HUES48 (cell line): ENCODE data around the gene ST6GAL1.
"Not testable (repeated sequence)": the region's sequence is repeated elsewhere in the genome, so short reads cannot be mapped to it uniquely, and the experiment has no call there.

Experiments
- H3K27ac ChIP-seq: one replicate; pipeline ENCODE4 v1.7.0; 2013; ENCODE audit warnings: low read depth, low read length, inconsistent platforms
- H3K27me3 ChIP-seq: 2 replicates; pipeline ENCODE4 v1.6.1; 2013; ENCODE audit warnings: mild to moderate bottlenecking, low read length; ENCODE audit not compliant: control insufficient read depth, insufficient read depth
- H3K36me3 ChIP-seq: 2 replicates; pipeline ENCODE4 v1.6.1; 2013; ENCODE audit warnings: low read length; ENCODE audit not compliant: control insufficient read depth, insufficient read depth
- H3K4me1 ChIP-seq: 2 replicates; pipeline ENCODE4 v1.6.1; 2013; ENCODE audit warnings: mild to moderate bottlenecking, low read length; ENCODE audit not compliant: control insufficient read depth, insufficient read depth
- H3K4me3 ChIP-seq: 2 replicates; pipeline ENCODE4 v1.5.1; 2013; ENCODE audit warnings: mild to moderate bottlenecking, low read depth, low read length
- H3K9ac ChIP-seq: 2 replicates; pipeline ENCODE4 v1.6.1; 2013; ENCODE audit warnings: mild to moderate bottlenecking, low read depth, low read length, moderate library complexity
- H3K9me3 ChIP-seq: 2 replicates; pipeline ENCODE4 v1.6.1; 2013; ENCODE audit warnings: low read length; ENCODE audit not compliant: control insufficient read depth, insufficient read depth

Gene ST6GAL1

GRCh38 chr3:187042874-187043458, 112.6 kb downstream of the ST6GAL1 start:
- no peaks in the 10 kb centered on the region for H3K4me1 ChIP-seq
- H3K36me3 ChIP-seq = peaks cover 87% of the 10 kb centered on the region
- no peak overlapping the region for H3K4me3 ChIP-seq
- H3K9ac ChIP-seq = no peak overlapping the region
- no peaks in the 10 kb centered on the region for H3K27me3 ChIP-seq
- no peak overlapping the region for H3K27ac ChIP-seq
- H3K9me3 ChIP-seq = no peaks in the 10 kb centered on the region

- Histone ChIP-seq H3K9ac (no peak overlapping the region), H3K4me1 (no peaks in the 10 kb centered on the region), H3K27ac (no peak overlapping the region), H3K36me3 (peaks cover 84% of the 10 kb centered on the region), H3K4me3 (no peak overlapping the region), H3K9me3 (no peaks in the 10 kb centered on the region), H3K27me3 (no peaks in the 10 kb centered on the region)
These were observed 113.9 kb downstream of the ST6GAL1 start for GRCh38 chr3:187044206-187044605.

GRCh38 chr3:187044867-187045552, 114.7 kb downstream of the ST6GAL1 start:
- H3K4me3 ChIP-seq = no peak overlapping the region

GRCh38 chr3:187046033-187046432, 115.7 kb downstream of the ST6GAL1 start:
- H3K4me1 ChIP-seq = no peaks in the 10 kb centered on the region
- no peaks in the 10 kb centered on the region for H3K9me3 ChIP-seq
- H3K36me3 ChIP-seq = peaks cover 75% of the 10 kb centered on the region
- no peak overlapping the region for H3K27ac ChIP-seq
- no peak overlapping the region for H3K4me3 ChIP-seq
- no peak overlapping the region for H3K9ac ChIP-seq
- H3K27me3 ChIP-seq = no peaks in the 10 kb centered on the region

More at GRCh38 chr3:187044867-187045552, 114.7 kb downstream of the ST6GAL1 start:
- Histone ChIP-seq H3K27me3 (no peaks in the 10 kb centered on the region), H3K36me3 (peaks cover 79% of the 10 kb centered on the region), H3K27ac (no peak overlapping the region), H3K9ac (no peak overlapping the region), H3K9me3 (no peaks in the 10 kb centered on the region), H3K4me1 (no peaks in the 10 kb centered on the region)

- Histone ChIP-seq H3K9me3 (no peaks in the 10 kb centered on the region), H3K36me3 (peaks cover 52% of the 10 kb centered on the region), H3K4me3 (no peak overlapping the region), H3K27me3 (no peaks in the 10 kb centered on the region), H3K27ac (no peak overlapping the region), H3K9ac (no peak overlapping the region), H3K4me1 (no peaks in the 10 kb centered on the region)
These were observed 119.3 kb downstream of the ST6GAL1 start for GRCh38 chr3:187049462-187050101.

GRCh38 chr3:187051066-187051465, 120.7 kb downstream of the ST6GAL1 start:
- Histone ChIP-seq H3K27me3 (no peaks in the 10 kb centered on the region), H3K27ac (no peak overlapping the region), H3K9me3 (no peaks in the 10 kb centered on the region), H3K36me3 (peaks cover 39% of the 10 kb centered on the region), H3K4me3 (no peak overlapping the region), H3K4me1 (no peaks in the 10 kb centered on the region), H3K9ac (no peak overlapping the region)

- H3K4me1 ChIP-seq = no peaks in the 10 kb centered on the region
- no peaks in the 10 kb centered on the region for H3K9me3 ChIP-seq
- no peaks in the 10 kb centered on the region for H3K27me3 ChIP-seq
- no peak overlapping the region for H3K4me3 ChIP-seq
- H3K9ac ChIP-seq = no peak overlapping the region
- peaks cover 33% of the 10 kb centered on the region for H3K36me3 ChIP-seq
- no peak overlapping the region for H3K27ac ChIP-seq
These were observed 121.5 kb downstream of the ST6GAL1 start for GRCh38 chr3:187051724-187052366.

- H3K36me3 ChIP-seq = peaks cover 36% of the 10 kb centered on the region
- H3K4me3 ChIP-seq, H3K27me3 ChIP-seq, H3K9ac ChIP-seq, H3K4me1 ChIP-seq, H3K9me3 ChIP-seq, H3K27ac ChIP-seq: not testable (repeated sequence)
These were observed 122.1 kb downstream of the ST6GAL1 start for GRCh38 chr3:187052427-187052826.

- H3K4me3 ChIP-seq, H3K27ac ChIP-seq, H3K27me3 ChIP-seq, H3K4me1 ChIP-seq, H3K9ac ChIP-seq: not testable (repeated sequence)
- Histone ChIP-seq H3K9me3 (peaks cover 14% of the 10 kb centered on the region; the same call in 1 of the 2 replicates), H3K36me3 (peaks cover 45% of the 10 kb centered on the region)
These were observed 124.1 kb downstream of the ST6GAL1 start for GRCh38 chr3:187054433-187054832.

GRCh38 chr3:187057803-187058202, 127.5 kb downstream of the ST6GAL1 start:
- H3K4me1 ChIP-seq, H3K27ac ChIP-seq, H3K27me3 ChIP-seq, H3K9ac ChIP-seq, H3K4me3 ChIP-seq: not testable (repeated sequence)
- Histone ChIP-seq H3K9me3 (peaks cover 14% of the 10 kb centered on the region; the same call in 1 of the 2 replicates), H3K36me3 (peaks cover 55% of the 10 kb centered on the region)

GRCh38 chr3:187061748-187062147, 131.4 kb downstream of the ST6GAL1 start:
- H3K4me3 ChIP-seq = no peak overlapping the region
- H3K27ac ChIP-seq = no peak overlapping the region
- no peak overlapping the region for H3K9ac ChIP-seq
- peaks cover 67% of the 10 kb centered on the region for H3K36me3 ChIP-seq
- H3K4me1 ChIP-seq = peaks cover 18% of the 10 kb centered on the region
- peaks cover 14% of the 10 kb centered on the region; the same call in 1 of the 2 replicates for H3K9me3 ChIP-seq
- H3K27me3 ChIP-seq = no peaks in the 10 kb centered on the region
